GM21723 (cell line): ENCODE results near the gene CPNE6.
A peak's percentile ranks its signal among the peaks of the same experiment; 100 is the strongest.
"Not testable (repeated sequence)": the region's sequence is repeated elsewhere in the genome, so short reads cannot be mapped to it uniquely, and the experiment has no call there.

ENCODE experiments used
- ATAC-seq: cut with Tn5 transposase; IDR thresholded peaks from one replicate; pipeline ENCODE4 v1.9.1; 2021; ENCODE audit warnings: mild to moderate bottlenecking, moderate library complexity; ENCODE audit not compliant: unreplicated experiment

Gene CPNE6

GRCh38 chr14:24102357-24103048 is 31.1 kb downstream of the CPNE6 start:
- no peak for ATAC-seq

- no peak for ATAC-seq
These were observed 32.1 kb downstream of the CPNE6 start for GRCh38 chr14:24103451-24103850.

GRCh38 chr14:24105609-24106239 is 34.4 kb downstream of the CPNE6 start:
- not testable (repeated sequence) for ATAC-seq

- ATAC-seq, result no peak
These were observed 35.4 kb downstream of the CPNE6 start for GRCh38 chr14:24106672-24107271.

- ATAC-seq, result peak; percentile 37
These were observed 37.0 kb downstream of the CPNE6 start for GRCh38 chr14:24108336-24108874.

- ATAC-seq, result no peak
These were observed 38.7 kb downstream of the CPNE6 start for GRCh38 chr14:24110060-24110459.

- ATAC-seq, result no peak
These were observed 39.2 kb downstream of the CPNE6 start for GRCh38 chr14:24110523-24110922.

GRCh38 chr14:24113379-24113800 is 42.0 kb downstream of the CPNE6 start:
- ATAC-seq, result no peak

- peak; percentile 39 for ATAC-seq
These were observed 42.6 kb downstream of the CPNE6 start for GRCh38 chr14:24113801-24114531.

- peak; percentile 86 for ATAC-seq
These were observed 43.4 kb downstream of the CPNE6 start, which contains the start of the genes DCAF11 and NRL for GRCh38 chr14:24114532-24115421. TSS of gene DCAF11 (plus strand) at chr14:24114777. CDS start at chr14:24115595, 818 bp downstream. TSS of gene NRL (minus strand) at chr14:24114949. CDS start at chr14:24082848, 32,101 bp downstream.

GRCh38 chr14:24115422-24116127 is 44.2 kb downstream of the CPNE6 start:
- no peak for ATAC-seq

- no peak for ATAC-seq
These were observed 44.9 kb downstream of the CPNE6 start for GRCh38 chr14:24116128-24116814.

- ATAC-seq, result no peak
These were observed 45.8 kb downstream of the CPNE6 start for GRCh38 chr14:24117179-24117578.

- no peak for ATAC-seq
These were observed 48.3 kb downstream of the CPNE6 start for GRCh38 chr14:24119691-24120090.

GRCh38 chr14:24121210-24121609 is 49.8 kb downstream of the CPNE6 start:
- no peak for ATAC-seq

- no peak for ATAC-seq
These were observed 51.1 kb downstream of the CPNE6 start for GRCh38 chr14:24122416-24122815.

- no peak for ATAC-seq
These were observed 51.5 kb downstream of the CPNE6 start for GRCh38 chr14:24122898-24123297.
